PC-3 (cell line): Measurements from ENCODE around the gene RGS3. TPM values are rescaled to one million over a fixed set of nuclear protein-coding genes. Genes with fewer than 3 reads are reported as not detected.
"Not testable (repeated sequence)": the region's sequence is repeated elsewhere in the genome, so short reads cannot be mapped to it uniquely, and the experiment has no call there.

Experiments
- ATAC-seq: fragments of 200-7000 bp; cut with Tn5 transposase; 2 replicates; pipeline ENCODE4 v1.9.1; 2020; ENCODE audit warnings: mild to moderate bottlenecking, moderate library complexity
- BruUV-seq: library from RNA; stranded (reverse); fragments of 400-500 nt; replicated peaks from 2 replicates; lab custom pipeline; 2021; lab: Mats Ljungman, UMichigan
- CTCF ChIA-PET: fragments of 300-600 bp; sonication (Branson Sonifier 250); formaldehyde crosslinking; loops from one replicate; lab custom pipeline; 2022; ENCODE audit warnings: antibody characterized with exemption; lab: Charles Lee
- POLR2A ChIA-PET: fragments of 300-600 bp; sonication (Branson Sonifier 250); formaldehyde crosslinking; loops from one replicate; lab custom pipeline; 2022; ENCODE audit warnings: antibody characterized with exemption; ENCODE audit not compliant: unreplicated experiment; lab: Charles Lee
- DNase-seq: peaks from one replicate; pipeline ENCODE4 v3.0.0-alpha.2; 2015
- H2AFZ ChIP-seq: fragments of 300-600 bp; sonication (generic); 2 replicates; pipeline ENCODE4 v1.6.0; 2016; ENCODE audit warnings: antibody characterized with exemption, low read length
- H3F3A ChIP-seq: fragments of 300-600 bp; sonication (generic); one replicate; pipeline ENCODE4 v1.6.0; 2017; ENCODE audit warnings: antibody characterized with exemption, low read length, control low read depth, mild to moderate bottlenecking; ENCODE audit not compliant: unreplicated experiment
- H3K27ac ChIP-seq: fragments of 300-600 bp; sonication (generic); 2 replicates; pipeline ENCODE4 v1.5.1; 2016; ENCODE audit warnings: mild to moderate bottlenecking, low read length
- H3K27me3 ChIP-seq: fragments of 300-600 bp; sonication (generic); 2 replicates; pipeline ENCODE4 v1.6.1; 2016; ENCODE audit warnings: low read length, mixed read lengths
- H3K36me3 ChIP-seq: fragments of 300-600 bp; sonication (generic); 2 replicates; pipeline ENCODE4 v1.6.1; 2016; ENCODE audit warnings: low read depth, mixed run types, low read length, mixed read lengths
- H3K4me1 ChIP-seq: fragments of 300-600 bp; sonication (generic); 2 replicates; pipeline ENCODE4 v1.5.1; 2016; ENCODE audit warnings: low read length; ENCODE audit not compliant: insufficient read depth
- H3K4me2 ChIP-seq: fragments of 300-600 bp; sonication (generic); 2 replicates; pipeline ENCODE4 v1.6.0; 2016; ENCODE audit warnings: low read length
- H3K4me3 ChIP-seq: fragments of 300-600 bp; sonication (generic); 2 replicates; pipeline ENCODE4 v1.5.1; 2016; ENCODE audit warnings: mild to moderate bottlenecking, low read length, mixed read lengths
- H3K79me2 ChIP-seq: fragments of 300-600 bp; sonication (generic); 2 replicates; pipeline ENCODE4 v1.6.1; 2017; ENCODE audit warnings: low read length, mixed read lengths
- H3K9ac ChIP-seq: fragments of 300-600 bp; sonication (generic); 2 replicates; pipeline ENCODE4 v1.6.0; 2016; ENCODE audit warnings: mild to moderate bottlenecking, low read length
- H3K9me2 ChIP-seq: fragments of 300-600 bp; sonication (generic); replicated peaks from 2 replicates; pipeline ENCODE4 v1.6.1; 2016; ENCODE audit warnings: mixed run types, low read length, mixed read lengths
- H3K9me3 ChIP-seq: fragments of 300-600 bp; sonication (generic); 2 replicates; pipeline ENCODE4 v1.6.1; 2016; ENCODE audit warnings: low read length, mixed read lengths
- H4K20me1 ChIP-seq: fragments of 300-600 bp; sonication (generic); 2 replicates; pipeline ENCODE4 v1.6.1; 2016; ENCODE audit warnings: low read length, mixed read lengths
- EZH2 ChIP-seq: fragments of 300-600 bp; sonication (generic); IDR thresholded peaks from one replicate; pipeline ENCODE4 v1.6.1; 2017; ENCODE audit warnings: antibody characterized with exemption, mild to moderate bottlenecking, low read length; ENCODE audit not compliant: unreplicated experiment
- EZH2phosphoT487 ChIP-seq: fragments of 300-600 bp; sonication (generic); IDR thresholded peaks from 2 replicates; pipeline ENCODE4 v1.6.1; 2018; ENCODE audit warnings: mild to moderate bottlenecking, antibody characterized with exemption, low read length, borderline replicate concordance
- intact Hi-C: fragments of 100-400 bp; cut with micrococcal nuclease; formaldehyde crosslinking; loops from 2 replicates; pipeline ENCODE4 v1.9.0; 2023
- total RNA-seq: library from RNA; depleted of rRNA; stranded (reverse); fragments of >200 nt; gene quantifications from 2 replicates; pipeline ENCODE4 v1.2.3, GENCODE V29; 2014
- TF ChIP-seq, protein P1 (sequence below): fragments of 300-600 bp; sonication (generic); conservative IDR thresholded peaks from 2 replicates; pipeline ENCODE4 v1.5.1; 2017; ENCODE audit warnings: antibody characterized with exemption, low read depth, mild to moderate bottlenecking, low read length

The RGS3 gene
- total RNA-seq, 1 experiment from 2014 or later = 26.3 TPM

DNA sequence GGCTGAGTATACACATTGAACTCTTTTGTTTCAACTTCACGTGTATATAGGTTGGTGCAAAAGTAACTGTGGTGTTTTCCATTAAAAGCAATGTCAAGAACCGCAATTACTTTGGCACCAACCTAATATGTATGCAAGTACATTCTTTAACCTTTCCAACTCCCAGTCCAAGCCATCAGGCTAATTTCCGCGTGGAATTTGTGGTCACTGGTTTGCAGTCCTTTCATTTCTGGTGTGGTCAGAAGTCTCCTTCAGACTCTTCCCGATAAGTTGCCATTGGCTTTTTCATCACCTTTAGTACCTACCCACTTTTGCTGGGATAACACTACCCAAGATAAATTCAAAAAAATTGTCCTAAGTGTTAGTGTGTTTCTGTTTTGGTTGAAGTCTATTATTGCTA lies 84.0 kb downstream of the RGS3 start:
- Histone ChIP-seq H3K9me2 (no peaks in the 10 kb centered on the region), H3K36me3 (no peaks in the 10 kb centered on the region), H3K79me2 (no peaks in the 10 kb centered on the region), H3K9me3 (no peaks in the 10 kb centered on the region), H3K27ac (no peak overlapping the region), H3K4me2 (no peak overlapping the region), H3K27me3 (no peaks in the 10 kb centered on the region), H4K20me1 (no peaks in the 10 kb centered on the region), H3K4me3 (no peak overlapping the region), H2AFZ (no peak overlapping the region), H3F3A (no peaks in the 10 kb centered on the region), H3K9ac (no peak overlapping the region), H3K4me1 (no peaks in the 10 kb centered on the region)
- intact Hi-C loops = no loop called here
- TF ChIP-seq EZH2phosphoT487 (no peak), EZH2 (no peak)
- TF ChIP-seq, protein P1, sequence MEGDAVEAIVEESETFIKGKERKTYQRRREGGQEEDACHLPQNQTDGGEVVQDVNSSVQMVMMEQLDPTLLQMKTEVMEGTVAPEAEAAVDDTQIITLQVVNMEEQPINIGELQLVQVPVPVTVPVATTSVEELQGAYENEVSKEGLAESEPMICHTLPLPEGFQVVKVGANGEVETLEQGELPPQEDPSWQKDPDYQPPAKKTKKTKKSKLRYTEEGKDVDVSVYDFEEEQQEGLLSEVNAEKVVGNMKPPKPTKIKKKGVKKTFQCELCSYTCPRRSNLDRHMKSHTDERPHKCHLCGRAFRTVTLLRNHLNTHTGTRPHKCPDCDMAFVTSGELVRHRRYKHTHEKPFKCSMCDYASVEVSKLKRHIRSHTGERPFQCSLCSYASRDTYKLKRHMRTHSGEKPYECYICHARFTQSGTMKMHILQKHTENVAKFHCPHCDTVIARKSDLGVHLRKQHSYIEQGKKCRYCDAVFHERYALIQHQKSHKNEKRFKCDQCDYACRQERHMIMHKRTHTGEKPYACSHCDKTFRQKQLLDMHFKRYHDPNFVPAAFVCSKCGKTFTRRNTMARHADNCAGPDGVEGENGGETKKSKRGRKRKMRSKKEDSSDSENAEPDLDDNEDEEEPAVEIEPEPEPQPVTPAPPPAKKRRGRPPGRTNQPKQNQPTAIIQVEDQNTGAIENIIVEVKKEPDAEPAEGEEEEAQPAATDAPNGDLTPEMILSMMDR = no peak
- CTCF ChIA-PET = no interaction called here
- no peak for DNase-seq
- no TSS peak for BruUV-seq
- POLR2A ChIA-PET = no interaction called here
- ATAC-seq = no peak

- H3K79me2 ChIP-seq = no peaks in the 10 kb centered on the region
- BruUV-seq = no TSS peak
- no peak overlapping the region for H3K4me2 ChIP-seq
- no peaks in the 10 kb centered on the region for H4K20me1 ChIP-seq
- H3K9ac ChIP-seq = no peak overlapping the region
- no peaks in the 10 kb centered on the region for H3K4me1 ChIP-seq
- no peaks in the 10 kb centered on the region for H3K36me3 ChIP-seq
- no peak overlapping the region for H3K27ac ChIP-seq
- ChIA-PET POLR2A (no interaction called here), CTCF (no interaction called here)
- H3K27me3 ChIP-seq = no peaks in the 10 kb centered on the region
- no peaks in the 10 kb centered on the region for H3K9me2 ChIP-seq
- H2AFZ ChIP-seq = no peak overlapping the region
- no peaks in the 10 kb centered on the region for H3F3A ChIP-seq
- TF ChIP-seq EZH2phosphoT487 = no peak
- H3K4me3 ChIP-seq = no peak overlapping the region
- intact Hi-C loops = no loop called here
- DNase-seq (no peak), ATAC-seq (no peak)
- no peaks in the 10 kb centered on the region for H3K9me3 ChIP-seq
These were observed 84.9 kb downstream of the RGS3 start for GRCh38 chr9:113548221-113549041.

GRCh38 chr9:113549892-113550291 lies 86.4 kb downstream of the RGS3 start:
- H3F3A ChIP-seq, POLR2A ChIA-PET: not testable (repeated sequence)

More at GRCh38 chr9:113549892-113550291, 86.4 kb downstream of the RGS3 start:
- H3K4me3 ChIP-seq, intact Hi-C loops, H3K27me3 ChIP-seq, BruUV-seq, DNase-seq, H2AFZ ChIP-seq, H3K4me1 ChIP-seq, H3K9me2 ChIP-seq, H3K9ac ChIP-seq, H3K9me3 ChIP-seq, H3K27ac ChIP-seq, CTCF ChIA-PET, H3K4me2 ChIP-seq, H3K36me3 ChIP-seq, H3K79me2 ChIP-seq, H4K20me1 ChIP-seq, ATAC-seq: not testable (repeated sequence)
